CMK (cell line): ENCODE measurements around the gene NDST1.

ENCODE experiments used
- DNase-seq: peaks from one replicate; pipeline ENCODE4 v3.0.0-alpha.2; 2010; ENCODE audit warnings: low read depth

The NDST1 gene

DNA sequence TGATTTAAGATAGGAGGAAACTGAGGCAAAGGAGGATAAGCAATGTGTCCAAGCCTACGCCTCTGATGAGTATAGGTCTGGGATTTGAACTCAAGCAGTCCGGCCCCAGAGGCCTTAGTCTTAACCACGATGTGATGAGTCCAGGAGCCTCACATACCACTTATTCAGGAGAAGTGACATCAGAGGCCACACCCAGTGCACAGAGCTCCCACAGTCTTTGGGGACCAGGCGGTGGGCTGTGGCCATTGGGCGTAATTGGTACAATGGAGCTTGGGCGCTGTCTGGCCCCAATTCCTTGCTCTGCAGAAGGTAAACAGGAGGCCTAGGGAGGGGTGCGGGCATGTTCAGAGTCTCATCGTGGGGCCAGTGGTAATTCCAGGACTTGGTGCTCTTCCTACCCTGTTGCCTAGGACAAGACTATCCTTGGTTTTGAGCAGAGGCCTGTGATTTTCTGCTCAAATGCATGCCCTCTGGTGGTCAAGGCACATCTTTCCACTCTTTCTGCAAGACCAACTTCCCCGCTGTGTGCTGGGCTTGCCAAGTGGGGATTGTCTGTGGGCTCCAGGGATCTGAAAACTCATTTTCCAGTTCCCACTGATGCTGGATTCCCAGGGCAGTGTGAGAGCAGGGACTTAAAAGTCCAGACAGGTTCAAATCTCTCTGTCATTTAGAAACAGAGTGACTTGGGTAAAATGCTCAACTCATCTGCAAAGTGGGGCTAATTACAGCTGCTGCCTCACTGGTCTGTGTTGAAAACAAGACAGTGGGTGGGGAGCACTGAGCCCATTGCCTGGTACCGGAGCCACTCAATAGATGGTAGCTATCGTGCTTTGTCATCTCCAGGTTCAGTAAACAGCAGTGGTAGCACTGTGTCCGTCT, 15.8 kb downstream of the NDST1 start:
- peak; percentile 34 for DNase-seq

DNA sequence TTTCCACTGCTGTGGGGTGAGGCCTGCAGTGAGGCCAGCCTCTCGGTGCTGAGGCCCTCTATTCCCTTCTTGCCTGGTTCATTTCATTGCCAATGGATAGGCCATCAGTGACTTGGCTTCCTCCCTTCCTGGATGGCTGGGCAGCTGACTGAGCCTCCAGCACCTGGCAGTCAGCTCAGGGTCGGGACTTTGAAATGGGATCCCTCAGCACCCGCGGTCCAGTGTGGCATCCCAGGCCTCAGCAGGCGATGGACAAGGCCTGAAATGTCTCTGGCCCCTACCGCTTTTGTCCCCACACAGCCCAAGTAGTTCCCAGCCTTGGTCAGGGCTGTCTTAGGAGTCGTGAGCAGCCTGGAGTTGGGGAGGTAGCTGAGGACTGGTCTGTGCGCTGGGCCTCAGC, 17.2 kb downstream of the NDST1 start:
- DNase-seq, result no peak

DNA sequence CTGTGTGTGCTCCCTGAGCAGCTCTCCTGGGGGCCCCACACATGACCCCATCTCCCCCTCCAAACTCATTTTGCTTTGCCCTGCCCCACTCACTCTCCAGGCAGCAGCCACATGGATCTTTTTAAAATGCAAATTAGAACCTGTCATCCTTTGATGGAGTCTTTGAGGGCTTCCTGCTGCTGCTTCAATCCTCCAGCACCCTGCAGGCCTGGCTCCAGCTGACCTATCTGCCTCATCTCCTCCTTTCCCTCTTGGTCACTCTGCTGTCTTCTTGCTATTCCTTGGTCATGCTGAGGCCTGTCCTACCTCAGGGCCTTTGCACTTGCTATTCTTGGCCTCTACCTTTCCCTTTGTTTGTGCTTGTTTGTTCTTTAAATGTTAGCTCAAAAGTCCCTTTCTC, 17.9 kb downstream of the NDST1 start:
- DNase-seq, result no peak

DNA sequence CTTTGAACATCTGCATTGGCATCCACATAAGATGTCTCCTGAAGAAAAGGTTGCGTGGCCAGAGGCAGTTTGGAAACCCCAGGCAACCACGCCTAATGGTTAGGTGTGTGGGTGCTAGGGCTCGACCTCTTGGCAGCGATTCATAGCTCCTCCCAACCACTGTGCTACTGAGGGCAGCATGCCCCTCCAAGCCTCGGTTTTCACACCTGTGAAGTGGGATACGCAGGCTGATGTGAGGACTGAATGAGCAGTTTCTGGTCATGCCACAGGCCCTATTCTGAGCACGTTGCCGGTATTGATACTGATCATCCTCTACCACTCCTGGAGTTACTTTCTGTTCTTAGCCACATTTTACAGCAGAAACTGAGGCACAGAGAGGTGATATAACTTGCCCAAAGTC, 19.1 kb downstream of the NDST1 start:
- DNase-seq, result no peak

DNA sequence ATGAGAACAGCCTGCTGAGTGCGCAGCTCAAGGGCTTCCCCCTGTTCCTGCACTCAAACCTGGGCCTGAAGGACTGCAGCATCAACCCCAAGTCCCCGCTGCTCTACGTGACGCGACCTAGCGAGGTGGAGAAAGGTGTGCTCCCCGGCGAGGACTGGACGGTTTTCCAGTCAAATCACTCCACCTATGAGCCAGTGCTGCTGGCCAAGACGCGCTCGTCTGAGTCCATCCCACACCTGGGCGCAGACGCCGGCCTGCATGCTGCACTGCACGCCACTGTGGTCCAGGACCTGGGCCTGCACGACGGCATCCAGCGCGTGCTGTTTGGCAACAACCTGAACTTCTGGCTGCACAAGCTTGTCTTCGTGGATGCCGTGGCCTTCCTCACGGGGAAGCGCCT, 19.9 kb downstream of the NDST1 start:
- no peak for DNase-seq

DNA sequence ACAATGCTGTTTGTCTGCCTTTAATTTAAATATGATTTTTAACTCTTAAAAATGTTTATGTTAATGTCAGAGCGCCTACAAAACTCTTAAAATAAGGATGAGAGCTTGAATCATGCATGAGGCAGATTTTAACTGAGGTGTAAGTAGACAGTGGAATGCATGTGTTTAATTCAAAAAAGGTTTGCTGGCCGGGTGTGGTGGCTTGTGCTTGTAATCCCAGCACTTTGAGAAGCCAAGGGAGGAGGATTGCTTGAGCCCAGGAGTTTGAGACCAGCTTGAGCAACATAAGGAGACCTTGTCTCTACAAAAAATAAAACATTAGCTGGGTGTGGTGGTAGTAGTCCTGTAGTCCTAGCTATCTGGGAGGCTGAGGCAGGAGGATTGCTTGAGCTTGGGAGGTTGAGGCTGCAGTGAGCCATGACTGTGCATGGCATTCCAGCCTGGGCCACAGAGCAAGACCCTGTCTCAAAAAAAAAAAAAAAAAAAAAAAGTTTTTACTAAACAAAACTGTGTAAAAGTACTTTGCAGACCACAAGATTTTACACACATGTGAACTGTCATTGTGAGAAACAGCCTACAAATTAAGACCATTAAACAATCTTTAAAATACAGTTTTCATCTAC, 21.1 kb downstream of the NDST1 start:
- no peak for DNase-seq

DNA sequence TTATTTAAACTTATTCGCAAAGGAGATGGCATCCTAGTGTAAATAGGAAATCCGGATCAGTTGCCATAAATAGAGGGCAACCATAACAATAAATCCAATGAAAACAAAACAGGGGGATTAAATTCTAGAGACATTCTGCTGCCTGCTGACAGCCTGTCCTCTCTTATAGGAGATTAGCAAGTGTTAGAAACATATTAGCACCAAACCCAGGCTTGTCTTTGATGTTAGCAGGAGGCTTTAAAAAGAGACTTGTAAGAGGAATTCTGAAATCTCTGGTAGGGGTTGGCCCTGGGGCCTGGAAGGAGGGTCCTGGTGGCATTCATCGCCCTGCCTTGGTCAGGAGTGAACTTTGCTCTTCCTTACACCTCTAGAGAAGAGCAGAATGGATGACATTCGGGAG, 21.6 kb downstream of the NDST1 start:
- DNase-seq, result no peak

DNA sequence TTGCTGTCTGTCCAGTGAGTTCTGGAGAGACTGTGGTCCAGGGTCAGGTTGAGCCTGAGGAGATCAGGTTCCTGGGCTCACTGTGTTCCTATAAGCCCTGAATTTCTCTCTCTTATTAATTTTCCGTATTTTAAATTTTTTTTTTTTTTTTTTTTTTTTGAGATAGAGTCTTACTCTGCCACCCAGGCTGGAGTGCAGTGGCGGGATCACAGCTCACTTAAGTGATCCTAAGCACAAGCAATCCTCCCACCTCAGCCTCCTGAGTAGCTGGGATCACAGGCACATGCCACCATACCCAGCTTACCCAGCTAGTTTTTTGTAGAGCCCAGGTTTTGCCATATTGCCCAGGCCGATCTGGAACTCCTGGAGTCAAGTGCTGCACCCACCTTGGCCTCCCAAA, 22.5 kb downstream of the NDST1 start:
- no peak for DNase-seq

DNA sequence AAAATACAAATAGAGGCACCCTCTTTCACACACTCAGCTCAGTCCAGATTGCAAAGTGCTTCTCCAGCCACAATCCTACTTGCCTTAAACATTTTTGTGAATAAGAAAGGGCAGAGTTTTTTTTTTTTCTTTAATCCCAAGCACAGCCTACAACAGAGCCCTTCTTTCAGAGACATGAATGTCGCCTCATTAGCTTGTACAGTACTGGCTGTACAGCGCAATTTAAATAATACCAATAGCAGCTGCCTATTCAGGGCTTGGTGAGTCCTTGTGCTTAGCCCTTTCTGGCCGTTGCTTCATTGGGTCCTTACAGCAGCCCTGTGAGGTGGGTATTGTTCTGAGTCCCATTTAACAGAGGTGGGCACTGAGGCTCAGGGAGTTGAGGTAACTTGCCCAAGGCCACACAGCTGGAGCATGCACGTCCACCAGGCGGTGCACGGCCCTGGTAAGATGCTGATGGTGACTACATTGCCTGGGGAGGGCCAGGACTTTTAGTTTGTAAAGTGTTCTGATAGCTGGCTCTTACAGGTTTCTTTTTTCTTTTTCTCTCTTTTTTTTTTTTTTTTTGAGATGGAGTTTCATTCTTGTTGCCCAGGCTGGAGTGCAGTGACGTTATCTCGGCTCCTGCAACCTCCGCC, 23.1 kb downstream of the NDST1 start:
- no peak for DNase-seq

DNA sequence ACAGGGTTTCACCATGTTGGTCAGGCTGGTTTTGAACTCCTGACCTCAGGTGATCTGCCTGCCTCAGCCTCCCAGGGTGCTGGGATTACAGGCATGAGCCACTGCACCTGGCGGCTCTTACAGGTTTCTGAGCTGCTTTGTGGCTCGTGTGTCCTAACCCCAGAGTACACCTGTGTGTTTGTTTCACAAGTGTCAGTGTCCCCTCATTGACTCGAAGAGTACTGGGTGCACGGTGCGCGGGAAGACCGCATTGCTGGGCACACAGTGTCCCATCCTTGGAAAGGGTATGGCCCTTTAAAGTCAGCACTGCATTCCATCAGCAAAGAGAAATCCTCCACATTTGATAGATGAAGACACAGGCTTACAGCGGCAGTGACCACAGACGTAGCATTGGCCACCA, 23.8 kb downstream of the NDST1 start:
- DNase-seq, result no peak

DNA sequence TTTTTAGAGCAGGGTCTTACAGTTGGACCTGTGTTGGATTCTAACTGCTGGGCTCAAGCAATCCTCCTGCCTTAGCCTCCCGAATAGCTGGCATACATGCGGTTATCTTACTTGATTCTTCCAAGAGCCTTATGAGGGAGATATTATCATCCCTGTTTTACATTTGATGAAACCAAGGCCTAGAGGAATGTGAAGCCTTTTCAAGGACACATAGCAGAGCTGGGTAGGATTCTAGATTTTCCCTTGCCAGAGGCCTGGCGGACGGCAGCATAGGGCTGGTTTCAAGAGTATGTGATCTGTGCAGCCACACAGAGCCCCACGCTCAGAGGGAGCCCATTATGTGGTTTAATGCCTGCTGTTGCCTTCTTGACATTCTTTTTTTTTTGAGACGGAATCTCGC, 24.2 kb downstream of the NDST1 start:
- no peak for DNase-seq

DNA sequence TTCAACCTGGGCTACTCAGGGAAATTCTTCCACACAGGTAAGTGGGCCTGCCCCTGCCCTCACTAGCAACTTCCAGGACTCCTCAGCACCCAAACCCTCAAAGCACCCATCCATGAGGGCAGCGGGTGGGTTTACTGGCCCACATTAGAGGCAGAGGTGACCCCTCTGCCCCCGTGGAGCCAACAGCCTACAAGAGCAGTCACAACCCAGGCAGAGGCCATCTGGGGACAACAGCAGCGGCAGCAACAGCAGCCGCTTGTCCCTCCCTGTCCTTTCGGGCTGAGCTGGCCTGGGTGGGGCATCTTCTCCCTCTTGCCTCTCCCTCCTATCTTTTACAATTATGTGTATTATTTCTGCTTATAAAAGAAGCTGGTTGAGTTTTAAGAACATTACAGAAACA, 25.1 kb downstream of the NDST1 start:
- DNase-seq, result no peak

DNA sequence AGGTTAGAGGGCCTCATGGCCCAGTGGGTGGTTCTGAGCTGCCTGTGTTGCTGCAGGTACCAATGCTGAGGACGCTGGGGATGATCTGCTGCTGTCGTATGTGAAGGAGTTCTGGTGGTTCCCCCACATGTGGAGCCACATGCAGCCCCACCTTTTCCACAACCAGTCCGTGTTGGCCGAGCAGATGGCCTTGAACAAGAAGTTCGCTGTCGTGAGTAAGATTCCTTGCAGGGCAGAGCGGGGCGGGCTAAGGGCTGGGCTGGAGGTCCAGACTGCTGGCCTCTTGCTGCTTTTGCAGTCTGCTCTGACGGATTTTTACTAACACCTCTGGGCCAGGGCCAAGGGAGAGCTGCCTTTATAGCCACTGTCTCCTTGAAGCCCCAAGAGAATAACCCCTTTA, 26.9 kb downstream of the NDST1 start:
- no peak for DNase-seq

DNA sequence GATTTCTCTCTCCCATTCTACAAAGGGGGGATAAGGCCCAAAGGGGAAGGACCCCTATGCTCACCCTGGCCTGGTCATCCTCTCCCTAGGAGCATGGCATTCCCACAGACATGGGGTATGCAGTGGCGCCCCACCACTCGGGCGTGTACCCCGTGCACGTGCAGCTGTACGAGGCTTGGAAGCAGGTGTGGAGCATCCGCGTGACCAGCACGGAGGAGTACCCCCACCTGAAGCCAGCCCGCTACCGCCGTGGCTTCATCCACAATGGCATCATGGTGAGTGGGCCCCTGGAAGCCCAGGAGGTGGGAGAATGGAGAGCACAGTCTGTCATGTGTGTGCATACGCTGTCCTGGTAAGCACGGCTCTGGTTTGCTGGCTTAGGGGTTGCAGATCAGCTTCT, 27.7 kb downstream of the NDST1 start:
- DNase-seq, result no peak

DNA sequence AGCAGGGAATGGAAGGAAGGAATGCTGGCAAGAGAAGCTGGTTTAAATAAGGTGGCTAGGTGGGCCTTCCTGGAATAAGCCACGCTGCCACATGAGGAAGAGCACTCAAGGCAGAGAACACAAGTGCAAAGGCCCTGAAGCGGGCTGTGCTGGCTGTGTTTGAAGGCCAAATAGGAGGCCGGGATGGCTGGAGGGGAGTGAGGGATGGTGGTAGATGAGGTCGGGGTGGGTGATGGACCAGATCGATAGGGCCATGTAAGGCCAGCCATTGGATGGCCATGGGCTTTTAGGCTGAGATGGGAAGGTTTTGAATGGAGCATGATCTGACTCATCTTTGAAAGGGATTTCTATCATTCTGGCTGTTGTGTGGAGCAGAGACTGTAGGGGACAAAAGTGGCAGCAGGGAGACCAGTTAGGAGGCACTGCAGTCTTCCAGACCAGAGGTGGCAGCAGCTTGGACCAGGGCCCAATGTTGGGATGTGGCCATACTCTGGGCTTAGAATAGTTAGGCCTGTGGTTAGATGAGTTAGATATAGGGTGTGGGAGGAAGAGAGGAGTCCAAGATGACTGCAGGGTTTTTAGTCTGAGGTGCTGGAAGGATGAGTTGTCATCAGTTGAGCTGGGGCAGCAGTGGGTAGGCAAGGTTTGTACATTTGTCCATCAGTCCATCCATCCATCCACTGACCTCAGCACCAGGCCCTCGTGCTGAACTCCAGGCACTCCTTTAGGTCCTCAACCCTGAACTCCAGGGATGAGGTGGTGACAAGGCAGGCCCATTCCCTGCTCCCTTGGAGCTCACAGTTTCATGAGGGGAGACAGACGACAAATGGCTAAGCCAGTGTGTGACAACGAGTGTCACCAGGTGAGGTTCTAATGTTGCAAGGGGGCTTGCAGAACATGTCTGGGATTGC, 30.3 kb downstream of the NDST1 start:
- DNase-seq, result no peak

DNA sequence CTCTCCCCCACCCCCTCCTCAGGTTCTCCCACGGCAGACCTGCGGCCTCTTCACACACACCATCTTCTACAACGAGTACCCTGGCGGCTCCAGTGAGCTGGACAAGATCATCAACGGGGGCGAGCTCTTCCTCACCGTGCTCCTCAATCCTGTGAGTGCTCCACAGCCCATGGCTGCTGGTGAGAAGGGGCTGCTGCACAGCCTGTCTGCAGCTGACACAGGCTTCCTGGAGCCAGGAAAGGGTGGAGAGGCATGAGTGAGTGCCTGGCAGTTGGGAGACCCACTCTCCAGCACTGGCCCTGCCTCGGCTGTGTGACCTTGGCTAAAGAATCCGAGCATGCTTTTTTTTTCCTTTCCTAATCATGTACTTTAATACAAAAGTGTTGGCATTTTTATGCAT, 31.3 kb downstream of the NDST1 start:
- no peak for DNase-seq

DNA sequence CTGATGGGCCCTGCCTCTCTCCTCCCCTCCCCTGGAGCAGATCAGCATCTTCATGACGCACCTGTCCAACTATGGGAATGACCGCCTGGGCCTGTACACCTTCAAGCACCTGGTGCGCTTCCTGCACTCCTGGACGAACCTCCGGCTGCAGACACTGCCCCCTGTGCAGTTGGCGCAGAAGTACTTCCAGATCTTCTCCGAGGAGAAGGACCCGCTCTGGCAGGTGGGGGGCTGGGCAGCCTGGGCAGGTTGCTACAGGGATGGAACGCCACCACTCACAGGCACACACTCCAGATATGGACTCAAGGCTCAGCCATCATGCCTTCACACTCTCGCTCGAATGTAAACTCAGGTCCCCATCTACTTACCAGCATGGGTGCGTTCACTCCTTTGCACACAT, 32.1 kb downstream of the NDST1 start:
- DNase-seq, result no peak

DNA sequence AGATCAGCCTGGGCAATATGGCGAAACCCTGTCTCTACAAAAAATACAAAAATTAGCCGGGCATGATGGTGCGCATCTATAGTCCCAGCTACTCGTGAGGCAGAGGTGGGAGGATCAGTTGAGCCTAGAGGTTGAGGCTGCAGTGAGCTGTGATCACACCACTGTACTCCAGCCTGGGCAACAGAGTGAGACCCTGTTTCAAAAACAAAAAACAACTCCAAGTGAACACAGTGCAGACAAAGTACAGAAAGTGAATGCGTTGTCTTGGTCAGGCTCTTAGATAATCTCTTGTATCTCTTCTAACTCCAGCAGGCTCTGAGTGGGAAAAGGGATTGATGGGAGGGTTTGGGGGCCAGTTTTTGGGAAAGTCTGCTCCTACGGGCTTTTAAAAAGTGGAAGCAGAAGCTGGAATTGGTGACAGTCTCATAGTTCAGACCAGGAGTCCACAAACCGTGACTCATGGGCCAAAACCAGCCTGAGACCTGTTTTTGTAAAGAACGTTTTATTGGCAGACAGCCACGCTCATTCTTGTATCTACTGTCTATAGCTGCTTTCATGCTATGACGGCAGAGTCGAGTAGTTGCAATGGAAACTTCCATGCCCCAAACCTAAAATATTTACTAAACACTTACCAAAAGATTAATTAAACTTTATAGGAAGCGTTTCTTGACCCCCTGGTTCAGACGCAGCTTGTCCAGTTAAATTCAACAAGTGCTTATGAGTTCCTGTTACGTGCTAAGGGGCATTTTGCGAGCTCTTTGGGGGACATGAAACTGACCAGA, 32.9 kb downstream of the NDST1 start:
- DNase-seq, result no peak

DNA sequence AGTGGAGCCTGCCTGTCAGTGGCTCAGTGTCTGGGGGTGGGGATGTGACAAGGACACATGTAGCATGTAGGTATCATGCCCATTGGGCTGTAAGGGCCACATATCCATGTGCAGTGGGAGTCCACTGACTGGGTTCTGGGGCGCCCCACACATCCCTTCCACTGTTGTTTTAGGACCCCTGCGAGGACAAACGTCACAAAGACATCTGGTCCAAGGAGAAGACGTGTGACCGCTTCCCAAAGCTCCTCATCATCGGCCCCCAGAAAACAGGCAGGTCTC, 33.4 kb downstream of the NDST1 start:
- no peak for DNase-seq

DNA sequence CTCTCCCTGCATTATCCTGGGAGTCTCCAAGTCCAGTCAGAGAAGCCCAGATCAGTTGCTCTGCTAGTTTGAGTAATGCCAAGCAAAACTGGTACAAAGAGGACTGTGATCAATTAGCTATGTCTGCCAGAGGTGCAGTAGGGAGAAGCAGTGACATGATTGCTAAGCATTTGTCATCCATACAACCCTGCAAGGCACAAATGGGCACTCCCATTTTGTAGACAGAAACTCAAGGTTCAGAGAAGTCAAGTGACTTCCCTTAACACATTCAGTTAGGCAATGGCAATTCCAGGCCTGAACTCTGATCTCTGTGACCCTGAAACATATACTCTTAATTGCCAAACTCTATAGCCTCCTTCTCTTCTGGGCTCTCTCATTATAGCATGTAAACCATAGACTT, 34.0 kb downstream of the NDST1 start:
- no peak for DNase-seq

DNA sequence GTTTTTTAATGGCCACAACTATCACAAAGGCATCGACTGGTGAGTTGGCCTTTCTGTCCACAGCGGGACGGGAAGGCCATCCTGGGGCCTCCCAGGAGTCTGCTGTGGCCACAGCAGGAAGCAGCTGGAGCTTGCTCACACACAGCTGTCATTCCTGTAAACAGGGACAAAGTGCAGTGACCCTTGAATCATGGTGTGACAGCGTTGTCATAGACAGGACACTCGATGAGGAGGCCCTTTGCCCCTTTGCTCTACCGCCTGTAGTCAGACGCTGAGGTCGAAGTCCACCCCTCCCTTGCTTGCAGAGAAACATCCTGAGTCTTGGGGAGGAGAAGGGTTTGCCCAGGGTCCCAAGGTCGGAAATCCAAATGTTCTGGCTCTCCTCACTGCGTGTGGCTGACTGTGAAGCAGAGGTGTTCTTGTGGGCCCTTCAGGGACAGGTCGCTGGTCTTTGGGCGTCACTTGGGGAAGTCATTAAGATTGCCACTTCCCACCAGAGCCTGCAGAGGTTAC, 35.1 kb downstream of the NDST1 start:
- no peak for DNase-seq
